KOPT-K1 (cell line): ENCODE measurements around the gene REPS2.

Experiments used
- H3K27ac ChIP-seq: fragments of 200-600 bp; sonication (generic); 2 replicates; pipeline ENCODE4 v1.5.1; 2016; ENCODE audit warnings: antibody characterized with exemption, mild to moderate bottlenecking, low read depth, low read length; ENCODE audit not compliant: poor library complexity, severe bottlenecking
- H3K36me3 ChIP-seq: fragments of 200-600 bp; sonication (generic); 2 replicates; pipeline ENCODE4 v1.5.1; 2017; ENCODE audit warnings: antibody characterized with exemption, mild to moderate bottlenecking, low read length, moderate library complexity; ENCODE audit not compliant: insufficient read depth
- H3K9me3 ChIP-seq: fragments of 200-600 bp; sonication (generic); 2 replicates; pipeline ENCODE4 v1.5.1; 2017; ENCODE audit warnings: antibody characterized with exemption, low read length, mild to moderate bottlenecking; ENCODE audit not compliant: insufficient read depth, poor library complexity, severe bottlenecking

The REPS2 gene

DNA sequence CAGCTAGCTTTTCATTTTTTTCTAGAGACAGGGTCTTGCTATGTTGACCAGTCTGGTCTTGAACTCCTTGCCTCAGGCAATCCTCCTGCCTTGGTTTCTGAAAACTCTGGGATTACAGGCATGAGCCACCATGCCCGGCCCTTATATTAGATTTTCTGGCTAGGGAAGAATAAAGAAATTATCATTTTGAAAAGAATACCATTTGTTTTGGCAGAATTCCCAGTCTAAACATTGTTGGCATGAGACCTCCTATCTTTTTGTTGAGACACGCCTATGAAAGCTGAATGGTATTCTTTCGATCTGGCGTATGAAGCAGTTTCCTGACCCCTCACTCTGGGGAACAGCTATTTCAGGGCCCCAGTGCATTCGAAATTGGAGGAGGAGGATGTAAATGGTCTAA is 107.0 kb downstream of the REPS2 start:
- Histone ChIP-seq H3K36me3 (no peaks in the 10 kb centered on the region), H3K27ac (no peak overlapping the region), H3K9me3 (no peaks in the 10 kb centered on the region)

DNA sequence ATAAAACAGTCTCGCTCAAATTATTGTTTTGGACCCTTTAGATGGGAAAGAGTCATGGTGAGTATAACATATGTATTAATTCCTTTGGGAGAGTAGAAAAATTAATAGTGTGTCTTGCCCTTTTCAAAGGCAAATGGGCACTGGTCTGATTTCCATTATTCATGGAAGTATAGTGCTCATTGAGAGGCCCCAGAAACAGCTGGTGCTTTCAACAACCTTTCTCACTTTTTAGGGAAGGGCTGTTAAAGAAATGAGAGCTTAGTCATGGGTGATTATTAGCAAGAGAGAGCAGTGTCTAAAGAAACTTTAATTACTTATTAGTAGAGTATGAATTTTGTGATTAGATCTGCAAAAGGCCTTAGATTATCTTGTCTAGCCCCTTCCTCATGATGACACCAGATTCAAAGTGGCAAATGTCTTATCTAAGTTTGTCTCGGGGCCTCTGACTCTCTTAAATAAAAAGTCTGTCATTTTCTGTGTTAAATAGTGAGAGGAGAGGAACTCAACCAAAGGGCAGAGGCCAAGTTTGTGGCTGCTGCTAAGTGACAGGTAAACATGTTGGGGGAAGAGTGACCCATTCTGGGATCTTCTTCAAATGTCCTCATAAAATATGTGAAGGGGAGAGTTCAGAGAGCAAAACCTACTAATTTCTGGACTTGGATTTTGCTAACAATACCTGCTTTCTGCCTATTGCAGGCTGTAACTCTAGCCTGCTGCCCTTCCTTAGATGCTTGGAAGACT is 110.6 kb downstream of the REPS2 start:
- H3K9me3 ChIP-seq: no peaks in the 10 kb centered on the region
- H3K36me3 ChIP-seq: no peaks in the 10 kb centered on the region
- no peak overlapping the region for H3K27ac ChIP-seq

DNA sequence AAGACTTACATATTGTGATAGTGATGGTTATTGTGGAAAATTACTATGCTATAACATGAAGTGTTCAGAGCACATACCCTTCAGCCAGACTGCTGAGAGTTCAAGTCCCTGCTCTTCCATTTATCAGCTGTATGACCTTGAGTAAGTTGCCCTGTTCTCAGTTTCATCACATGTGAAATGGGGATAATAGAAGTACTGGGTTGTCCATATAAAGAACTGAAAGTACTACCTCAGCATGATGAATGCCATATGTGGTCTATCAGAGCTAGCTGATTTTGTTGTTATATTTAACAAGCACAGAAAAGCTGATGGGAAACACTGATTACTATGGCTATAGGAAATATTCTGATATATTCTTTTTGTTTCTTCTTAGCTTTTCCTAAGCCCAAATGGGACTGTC is 115.6 kb downstream of the REPS2 start:
- Histone ChIP-seq H3K27ac (no peak overlapping the region), H3K9me3 (no peaks in the 10 kb centered on the region), H3K36me3 (no peaks in the 10 kb centered on the region)

DNA sequence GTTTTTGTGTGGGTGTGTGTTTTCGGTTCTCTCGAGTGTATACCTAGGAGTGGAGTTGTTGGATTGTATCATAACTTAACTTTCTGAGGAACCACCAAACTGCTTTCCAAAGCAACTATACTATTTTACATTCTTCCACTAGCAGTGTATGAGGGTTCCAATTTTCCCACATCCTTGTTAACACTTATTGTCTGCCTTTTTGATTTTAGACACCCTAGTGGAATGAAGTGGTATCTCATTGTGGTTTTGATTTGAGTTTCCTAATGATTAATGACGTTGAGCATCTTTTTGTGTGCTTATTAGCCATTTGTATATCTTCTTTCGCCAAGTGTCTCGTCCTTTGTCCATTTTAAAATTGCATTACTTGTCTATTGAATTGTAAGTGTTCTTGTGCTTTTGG is 118.6 kb downstream of the REPS2 start:
- Histone ChIP-seq H3K27ac (no peak overlapping the region), H3K36me3 (no peaks in the 10 kb centered on the region), H3K9me3 (no peaks in the 10 kb centered on the region)

DNA sequence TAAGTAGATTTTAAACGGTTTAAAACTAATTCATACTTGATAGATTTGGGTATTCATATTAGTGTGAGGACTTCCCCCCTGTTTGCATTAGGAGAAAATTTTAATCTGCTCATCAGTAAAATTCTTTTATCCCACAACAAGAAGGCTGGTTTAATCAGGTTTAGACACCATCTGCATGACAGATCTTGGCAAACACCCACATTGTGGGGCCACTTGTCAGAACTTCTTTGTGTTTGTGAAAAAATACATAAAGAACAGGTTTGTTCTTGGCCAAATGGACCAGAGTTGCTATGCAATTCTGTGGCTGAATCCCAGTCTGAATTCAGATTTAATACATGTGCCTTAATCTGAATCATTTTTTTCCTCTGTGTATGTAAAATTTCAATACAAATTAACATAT is 121.1 kb downstream of the REPS2 start:
- H3K27ac ChIP-seq: no peak overlapping the region
- no peaks in the 10 kb centered on the region for H3K9me3 ChIP-seq

DNA sequence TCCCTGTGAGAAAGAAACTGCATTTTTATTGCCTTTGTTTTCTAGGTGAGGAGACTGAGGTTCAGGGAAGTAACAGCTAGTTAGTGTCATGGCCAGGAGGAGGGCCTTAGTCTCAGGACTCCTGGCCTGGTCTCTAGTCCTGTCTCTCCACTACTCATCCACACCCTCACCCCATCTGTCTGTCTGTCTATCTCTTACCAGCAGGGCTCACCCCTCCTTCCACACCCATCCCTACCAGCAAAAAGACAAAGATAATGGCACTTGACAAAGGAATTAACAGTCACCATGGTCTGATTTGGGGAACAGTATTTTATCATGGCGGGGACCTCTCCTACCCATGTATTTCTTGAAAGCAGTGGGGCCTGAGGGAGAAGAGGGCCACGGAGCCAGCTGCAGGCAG is 125.8 kb downstream of the REPS2 start:
- Histone ChIP-seq H3K9me3 (no peaks in the 10 kb centered on the region), H3K27ac (no peak overlapping the region), H3K36me3 (no peaks in the 10 kb centered on the region)

More for the DNA sequence above, 121.1 kb downstream of the REPS2 start:
- no peaks in the 10 kb centered on the region for H3K36me3 ChIP-seq

DNA sequence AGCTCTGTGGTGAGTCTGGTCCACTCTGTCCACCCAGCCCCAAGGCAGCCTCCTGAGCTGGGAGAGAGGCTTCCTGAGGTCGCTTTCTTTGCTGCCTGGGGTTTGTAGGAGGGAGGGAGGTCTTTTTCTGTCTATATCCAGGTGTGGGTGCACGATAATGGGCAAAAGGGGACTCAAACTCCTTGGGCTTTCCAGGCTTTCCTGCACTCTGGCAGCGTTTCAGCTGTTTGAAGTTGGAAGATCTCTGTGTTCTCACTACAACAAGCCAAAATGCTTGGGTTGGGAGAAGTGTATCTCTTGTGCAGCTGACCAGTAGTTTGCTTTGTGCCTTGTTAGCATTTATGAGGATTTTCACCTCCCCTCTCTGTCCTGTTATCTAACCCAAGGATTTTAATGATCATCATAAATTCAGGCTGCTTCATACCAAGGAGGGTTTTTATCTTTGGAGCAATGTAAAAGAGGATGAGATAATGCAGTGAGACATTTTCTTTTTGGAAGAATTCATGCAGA is 126.3 kb downstream of the REPS2 start:
- no peaks in the 10 kb centered on the region for H3K36me3 ChIP-seq
- no peaks in the 10 kb centered on the region for H3K9me3 ChIP-seq
- no peak overlapping the region for H3K27ac ChIP-seq

DNA sequence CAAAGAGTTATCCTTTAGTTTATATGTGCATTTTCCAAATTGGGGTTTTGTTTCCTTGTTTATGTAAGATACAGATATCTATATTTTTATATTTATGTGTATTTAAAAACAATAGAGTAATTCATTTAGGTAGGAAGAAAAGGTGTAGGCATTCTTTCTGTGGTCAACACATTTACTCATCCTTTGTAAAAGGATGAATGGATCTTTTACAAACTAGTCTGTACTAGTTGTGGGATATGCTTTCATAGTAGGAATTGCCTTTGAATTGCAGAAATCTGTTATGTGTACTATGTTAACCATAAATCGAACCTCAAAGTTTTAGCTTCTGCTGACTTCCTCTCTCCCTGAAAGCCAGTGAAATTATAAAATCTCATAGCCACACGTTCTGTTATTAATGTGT is 128.5 kb downstream of the REPS2 start:
- H3K36me3 ChIP-seq: no peaks in the 10 kb centered on the region
- no peak overlapping the region for H3K27ac ChIP-seq
- H3K9me3 ChIP-seq: no peaks in the 10 kb centered on the region

DNA sequence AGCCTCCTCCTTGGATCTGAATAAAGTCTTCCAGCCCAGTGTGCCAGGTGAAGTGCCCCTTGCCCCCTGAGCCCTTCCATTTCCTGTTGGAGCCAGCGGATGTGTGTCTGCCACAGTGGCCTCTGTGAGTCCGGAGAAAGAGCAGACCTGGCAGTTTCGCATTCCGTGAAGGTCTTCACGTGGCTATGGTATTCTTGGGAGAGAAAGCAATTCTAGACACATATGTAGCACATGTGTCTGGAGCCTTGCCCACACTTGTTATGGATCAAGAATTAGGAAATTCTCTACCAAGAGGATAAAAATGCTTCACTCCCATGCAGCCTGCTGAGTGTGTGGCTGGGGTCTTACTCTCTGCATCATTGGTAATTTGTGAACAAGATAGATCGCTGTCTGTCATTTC is 130.9 kb downstream of the REPS2 start:
- Histone ChIP-seq H3K9me3 (no peaks in the 10 kb centered on the region), H3K27ac (no peak overlapping the region), H3K36me3 (no peaks in the 10 kb centered on the region)

DNA sequence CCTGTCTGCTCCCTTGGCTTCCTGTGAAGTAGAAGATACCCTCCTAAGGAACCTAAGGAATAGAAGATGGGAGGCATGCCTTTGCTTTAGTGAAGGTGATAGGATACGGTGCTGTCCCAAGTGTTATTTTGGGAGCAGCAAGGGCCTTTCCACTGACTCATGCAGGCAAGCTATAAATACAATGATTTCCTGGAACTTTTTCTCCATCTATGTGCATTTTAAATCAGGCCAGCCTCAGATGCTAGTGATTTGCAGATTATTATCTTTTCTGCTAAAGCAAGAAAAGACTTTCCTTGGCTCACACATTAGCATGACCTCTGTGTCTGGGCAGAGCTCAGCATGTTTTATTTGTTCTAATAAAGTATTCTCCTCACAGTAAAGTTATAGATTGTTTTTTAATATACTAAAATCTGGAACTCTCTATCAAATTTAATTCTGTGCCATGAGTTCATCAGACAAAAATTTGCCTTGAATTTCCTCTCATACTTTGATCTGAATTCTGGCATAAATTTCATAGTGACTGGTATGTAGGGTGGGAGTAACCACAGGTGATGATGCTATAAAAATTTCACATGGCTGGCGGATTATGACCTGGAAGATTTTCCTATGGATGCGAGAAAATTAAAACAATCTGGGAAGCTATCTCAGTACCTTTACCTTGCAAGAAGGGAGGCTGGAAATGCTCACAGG is 131.7 kb downstream of the REPS2 start:
- Histone ChIP-seq H3K27ac (no peak overlapping the region), H3K36me3 (no peaks in the 10 kb centered on the region), H3K9me3 (no peaks in the 10 kb centered on the region)

DNA sequence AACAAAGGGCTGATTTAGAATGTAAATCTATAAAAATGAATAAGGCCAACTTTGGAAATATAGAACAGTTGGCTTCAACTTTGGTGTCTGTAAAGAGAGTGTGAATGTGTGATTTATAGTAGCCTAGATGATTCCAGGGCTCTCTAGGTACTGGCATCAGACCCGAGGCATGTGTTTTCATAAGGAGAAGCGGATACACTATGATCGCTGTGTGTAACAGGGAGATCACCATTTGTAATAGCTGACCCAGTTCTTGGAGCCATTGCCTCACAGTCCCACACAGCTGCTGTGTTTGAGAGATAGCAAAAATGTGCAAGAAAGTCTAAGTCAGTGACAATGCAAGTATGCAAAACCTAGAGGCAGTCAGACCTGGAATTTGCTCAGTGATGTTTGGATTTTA is 135.1 kb downstream of the REPS2 start:
- no peaks in the 10 kb centered on the region for H3K9me3 ChIP-seq
- no peak overlapping the region for H3K27ac ChIP-seq
- H3K36me3 ChIP-seq: no peaks in the 10 kb centered on the region

DNA sequence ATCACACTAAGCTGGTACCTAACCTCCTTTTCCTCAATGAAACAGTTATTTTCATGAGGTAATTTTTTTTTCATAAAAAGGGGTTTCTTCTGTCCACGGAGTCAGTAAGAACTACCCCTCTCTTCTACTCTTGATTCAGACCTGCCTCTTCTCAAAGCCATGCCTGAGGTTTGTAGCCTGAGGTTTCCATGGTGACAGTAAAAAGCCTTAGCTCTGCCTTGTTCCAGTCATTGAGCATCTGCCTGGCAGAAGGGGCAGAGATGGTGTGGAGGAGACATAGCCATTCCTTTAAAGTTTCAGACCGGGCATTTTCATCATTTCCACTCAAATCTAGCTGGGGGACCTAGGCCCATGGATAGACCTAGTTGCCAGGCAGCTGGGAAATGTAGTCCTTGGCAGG is 135.5 kb downstream of the REPS2 start:
- Histone ChIP-seq H3K9me3 (no peaks in the 10 kb centered on the region), H3K36me3 (no peaks in the 10 kb centered on the region), H3K27ac (no peak overlapping the region)

DNA sequence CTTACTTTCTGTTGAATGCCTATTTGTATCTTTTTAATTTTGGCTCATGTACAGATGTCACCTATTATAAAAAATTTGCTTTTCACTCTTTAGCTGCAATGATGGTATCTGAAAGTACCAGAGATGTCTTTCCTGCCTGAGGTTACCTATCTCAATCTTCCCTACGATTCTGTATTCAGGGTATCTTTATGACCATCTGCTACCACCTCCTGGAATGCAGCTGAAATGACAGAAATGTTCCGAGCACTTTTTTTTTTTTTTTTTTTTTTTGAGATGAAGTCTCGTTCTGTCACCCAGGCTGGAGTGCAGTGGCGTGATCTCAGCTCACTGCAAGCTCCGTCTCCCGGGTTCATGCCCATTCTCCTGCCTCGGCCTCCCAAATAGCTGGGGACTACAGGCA is 136.4 kb downstream of the REPS2 start:
- no peaks in the 10 kb centered on the region for H3K36me3 ChIP-seq
- no peaks in the 10 kb centered on the region for H3K9me3 ChIP-seq
- H3K27ac ChIP-seq: no peak overlapping the region

DNA sequence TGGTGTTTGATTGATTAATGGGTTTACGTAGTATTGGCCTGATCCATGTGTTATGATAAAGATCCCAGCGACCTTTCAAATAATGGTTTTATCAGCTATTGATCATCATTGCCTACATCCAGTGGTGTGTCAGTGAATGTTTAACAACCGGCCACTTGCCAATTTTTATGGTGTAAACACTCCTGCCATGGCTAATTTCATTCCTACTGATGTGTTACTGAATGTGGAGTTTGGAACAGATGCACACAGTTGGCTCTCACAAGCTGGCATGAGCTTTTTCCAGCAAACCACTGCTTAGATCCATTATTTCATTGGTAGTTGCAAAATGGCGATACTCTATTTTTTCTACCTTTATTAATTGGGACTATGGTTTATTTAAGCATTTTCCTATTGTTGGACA is 139.9 kb downstream of the REPS2 start:
- Histone ChIP-seq H3K27ac (no peak overlapping the region), H3K36me3 (no peaks in the 10 kb centered on the region), H3K9me3 (no peaks in the 10 kb centered on the region)

DNA sequence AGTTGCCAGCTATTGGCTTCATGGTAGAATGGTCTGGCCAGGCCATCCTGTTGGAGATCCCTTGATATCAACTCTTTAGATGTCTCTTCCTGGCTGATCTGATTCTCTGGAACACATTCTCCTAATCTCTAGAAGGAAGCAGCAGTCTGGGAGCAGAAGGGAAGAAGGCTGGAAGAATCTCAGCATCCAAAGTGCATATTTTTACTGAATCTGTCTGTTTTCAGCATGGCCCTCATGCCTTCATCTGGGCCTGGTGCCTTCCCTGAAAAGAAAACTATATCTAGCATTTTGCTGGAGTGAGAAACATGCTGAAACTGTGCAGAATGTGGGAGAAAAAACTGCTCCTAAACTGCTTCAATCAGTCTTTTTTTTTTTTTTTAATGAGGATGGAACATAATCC is 148.7 kb downstream of the REPS2 start:
- Histone ChIP-seq H3K9me3 (no peaks in the 10 kb centered on the region), H3K36me3 (no peaks in the 10 kb centered on the region), H3K27ac (no peak overlapping the region)
